Measurements from ENCODE around the gene CDC42EP5. TPM values are rescaled to one million over a fixed set of nuclear protein-coding genes. Genes with fewer than 3 reads are reported as not detected.
"Not testable (repeated sequence)": the region's sequence is repeated elsewhere in the genome, so short reads cannot be mapped to it uniquely, and the experiment has no call there.

Gene CDC42EP5, protein sequence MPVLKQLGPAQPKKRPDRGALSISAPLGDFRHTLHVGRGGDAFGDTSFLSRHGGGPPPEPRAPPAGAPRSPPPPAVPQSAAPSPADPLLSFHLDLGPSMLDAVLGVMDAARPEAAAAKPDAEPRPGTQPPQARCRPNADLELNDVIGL
- total RNA-seq, result not detected

DNA sequence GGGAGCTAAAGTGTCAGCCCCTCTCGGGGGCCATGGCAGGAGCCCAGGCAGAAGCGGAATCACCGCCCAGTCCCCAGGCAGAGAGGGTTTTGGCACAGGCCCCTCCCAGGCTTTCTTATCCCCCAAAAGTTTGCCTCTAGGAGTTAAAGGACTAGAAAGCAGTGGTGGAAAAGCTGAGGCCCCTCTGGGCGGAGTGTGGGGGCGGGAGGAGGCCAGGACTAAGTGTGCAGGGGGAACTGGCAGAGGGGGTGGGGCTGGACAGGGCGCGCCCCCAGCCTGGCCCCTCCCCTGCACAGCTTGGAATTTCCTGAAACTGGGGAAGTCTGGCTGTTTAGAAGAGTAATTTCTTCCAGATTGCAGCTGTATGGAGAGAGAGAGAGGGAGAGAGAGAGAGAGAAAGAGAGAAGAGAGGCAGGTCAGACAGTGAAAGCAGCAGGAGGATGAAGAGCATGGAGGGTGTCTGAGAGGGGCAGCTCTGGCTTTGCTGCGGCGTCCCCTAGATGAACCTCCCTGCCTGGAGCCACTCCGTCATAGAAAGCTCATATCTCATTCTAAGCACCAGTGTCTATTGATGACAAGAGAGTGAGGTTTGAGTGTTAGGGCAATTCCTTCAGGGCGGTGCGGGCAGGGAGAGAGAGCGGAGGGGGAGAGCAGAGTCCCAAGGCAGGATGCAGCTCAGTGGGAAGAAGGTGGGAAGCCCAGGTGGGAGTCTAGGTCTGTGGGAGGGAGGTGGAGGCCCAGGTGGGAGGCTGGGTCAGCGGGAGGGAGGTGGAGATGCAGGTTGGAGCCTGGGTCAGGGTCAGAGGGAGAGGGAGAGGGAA is at the start of gene CDC42EP5:
TSS of gene CDC42EP5 (minus strand) at position 226 of the 821 bp plus-strand sequence. CDS start 7,749 bp downstream, outside the sequence.
- no peaks in the 10 kb centered on the region for H3K36me3 Mint-ChIP-seq (ENCODE audit: low read depth)
- peaks cover 12% of the 10 kb centered on the region for H3K4me1 Mint-ChIP-seq (ENCODE audit: low read depth)
- POLR2A ChIA-PET, result no interaction called here

DNA sequence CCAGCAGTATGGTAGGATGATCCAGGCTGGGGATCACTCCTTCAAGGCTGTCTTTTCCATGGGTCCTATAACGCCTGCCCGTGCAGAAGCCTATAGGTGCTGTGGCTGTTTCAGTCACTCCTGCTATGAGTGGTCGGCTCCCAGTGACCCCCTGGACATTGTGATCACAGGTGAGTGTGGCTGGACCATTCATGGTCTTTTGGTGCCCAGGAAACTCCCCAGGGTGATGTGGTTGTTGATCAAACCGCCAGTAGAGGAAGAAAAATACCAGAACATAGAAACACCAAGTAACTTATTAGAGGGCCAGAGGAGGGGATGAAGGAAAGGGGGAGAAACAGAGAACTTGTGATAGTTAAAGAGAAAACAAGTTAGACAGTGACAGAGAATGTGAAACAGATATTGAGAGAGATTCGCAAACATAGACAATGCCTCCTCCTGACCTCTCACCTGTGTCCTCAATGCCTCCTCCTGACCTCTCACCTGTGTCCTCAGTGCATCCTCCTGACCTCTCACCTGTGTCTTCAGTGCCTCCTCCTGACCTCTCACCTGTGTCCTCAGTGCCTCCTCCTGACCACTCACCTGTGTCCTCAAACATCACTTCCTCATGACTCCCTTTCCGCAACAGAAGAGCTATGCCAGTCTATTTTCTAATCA is 48.9 kb upstream of the CDC42EP5 start:
- peaks cover 5% of the 10 kb centered on the region for H3K27me3 Mint-ChIP-seq (ENCODE audit: low read depth)
- no peak for ATAC-seq
- no peaks in the 10 kb centered on the region for H3K9me3 Mint-ChIP-seq (ENCODE audit: insufficient read depth)
- peaks cover 63% of the 10 kb centered on the region for H3K4me1 Mint-ChIP-seq (ENCODE audit: low read depth)
- POLR2A ChIA-PET, result no interaction called here
- no peak for DNase-seq
- H3K4me3 Mint-ChIP-seq, result peak overlapping the region; percentile 68
- peaks cover 6% of the 10 kb centered on the region for H3K36me3 Mint-ChIP-seq (ENCODE audit: low read depth)
- CTCF ChIA-PET, result no interaction called here
- H3K27ac Mint-ChIP-seq, result peak overlapping the region; percentile 90

More for the DNA sequence above, at the start of gene CDC42EP5:
- Mint-ChIP-seq H3K9me3 (ENCODE audit: insufficient read depth) (no peaks in the 10 kb centered on the region), H3K27ac (no peak within 1 kb of the TSS), H3K4me3 (no peak within 1 kb of the TSS), H3K27me3 (ENCODE audit: low read depth) (peaks cover 55% of the 10 kb centered on the region)
- ATAC-seq (peak; percentile 43), DNase-seq (no peak)
- CTCF ChIA-PET, result interaction anchor here (0.8 to 1.1 kb wide), 2 partner anchors 8 to 199 kb away, joined by 3 to 5 read pairs; no protein-coding TSS in a partner anchor

DNA sequence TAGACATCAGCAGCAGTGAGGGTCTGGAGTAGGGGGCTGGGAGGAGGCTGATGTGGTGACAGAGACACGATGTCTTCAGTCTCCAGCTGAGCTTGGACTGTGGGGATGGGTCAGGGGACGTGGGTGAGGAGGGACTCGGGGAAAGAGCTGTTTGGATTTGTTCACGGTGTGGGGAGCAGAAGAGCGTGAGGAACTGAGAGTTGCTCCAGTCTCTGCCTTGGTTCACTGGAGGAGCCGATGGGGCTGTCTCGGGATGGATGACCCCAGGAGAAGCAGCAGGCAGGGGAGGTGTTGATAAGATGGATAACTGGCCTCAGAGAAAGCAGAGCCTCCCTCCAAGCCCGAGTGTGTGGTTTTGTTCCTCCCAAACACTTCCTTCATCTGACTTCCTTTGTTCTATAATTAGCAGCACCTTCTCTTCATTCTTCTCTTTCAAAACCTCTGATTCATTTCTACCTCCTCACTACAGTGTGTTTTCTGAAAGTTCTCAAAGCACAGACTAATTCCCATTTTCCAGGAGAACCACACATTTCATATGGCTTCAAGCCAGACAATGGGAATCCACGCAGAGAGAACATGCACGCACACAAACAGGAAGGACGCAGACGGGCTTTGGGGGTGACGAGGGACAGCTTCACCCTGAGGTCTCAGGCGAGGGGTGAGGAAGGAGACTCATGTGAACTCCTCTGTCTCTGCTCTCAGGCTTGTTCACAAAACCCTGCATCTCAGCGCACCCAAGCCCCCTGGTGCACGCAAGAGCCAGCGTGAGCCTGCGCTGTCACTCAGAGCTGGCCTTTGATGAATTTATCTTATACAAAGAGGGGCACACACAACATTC is 48.1 kb upstream of the CDC42EP5 start:
- peak overlapping the region; percentile 68 for H3K4me3 Mint-ChIP-seq
- peak overlapping the region; percentile 90 for H3K27ac Mint-ChIP-seq
- peak; percentile 31 for ATAC-seq
- no peaks in the 10 kb centered on the region for H3K9me3 Mint-ChIP-seq (ENCODE audit: insufficient read depth)
- ChIA-PET POLR2A (no interaction called here), CTCF (no interaction called here)
- H3K27me3 Mint-ChIP-seq (ENCODE audit: low read depth), result peaks cover 4% of the 10 kb centered on the region
- peaks cover 63% of the 10 kb centered on the region for H3K4me1 Mint-ChIP-seq (ENCODE audit: low read depth)
- peak; percentile 47 for DNase-seq
- peaks cover 5% of the 10 kb centered on the region for H3K36me3 Mint-ChIP-seq (ENCODE audit: low read depth)

DNA sequence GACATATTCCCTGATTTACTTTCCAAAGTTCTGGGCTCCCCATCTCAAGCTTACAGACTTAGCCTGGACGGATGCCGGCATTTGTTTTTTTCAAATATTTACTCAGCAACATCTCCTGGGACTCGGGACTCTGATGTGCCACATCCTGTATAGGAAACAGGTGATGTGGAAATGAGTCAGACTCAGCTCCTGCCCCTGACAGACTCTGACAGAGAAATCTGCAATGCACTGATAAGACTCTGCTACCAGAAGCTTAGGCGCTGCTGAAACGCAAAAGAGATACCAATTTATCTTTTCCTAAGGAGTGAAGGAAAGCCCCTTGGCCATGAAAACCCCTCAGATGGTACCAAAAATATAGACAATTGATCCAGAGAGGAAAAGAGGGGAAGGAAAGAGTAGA is 45.7 kb upstream of the CDC42EP5 start:
- Mint-ChIP-seq H3K9me3 (ENCODE audit: insufficient read depth) (no peaks in the 10 kb centered on the region), H3K4me1 (ENCODE audit: low read depth) (peaks cover 59% of the 10 kb centered on the region), H3K27me3 (ENCODE audit: low read depth) (peaks cover 5% of the 10 kb centered on the region), H3K36me3 (ENCODE audit: low read depth) (peaks cover 3% of the 10 kb centered on the region), H3K27ac (peak overlapping the region; percentile 85), H3K4me3 (peak overlapping the region; percentile 58)
- peak; percentile 78 for DNase-seq
- POLR2A ChIA-PET, result interaction anchor here (0.8 to 1.0 kb wide), 2 partner anchors 87 to 318 kb away, joined by 3 read pairs; no protein-coding TSS in a partner anchor
- CTCF ChIA-PET, result interaction anchor here (0.9 to 1.3 kb wide), 4 partner anchors 10 to 156 kb away, joined by 4 to 6 read pairs (median 5); no protein-coding TSS in a partner anchor
- ATAC-seq, result peak; percentile 84

DNA sequence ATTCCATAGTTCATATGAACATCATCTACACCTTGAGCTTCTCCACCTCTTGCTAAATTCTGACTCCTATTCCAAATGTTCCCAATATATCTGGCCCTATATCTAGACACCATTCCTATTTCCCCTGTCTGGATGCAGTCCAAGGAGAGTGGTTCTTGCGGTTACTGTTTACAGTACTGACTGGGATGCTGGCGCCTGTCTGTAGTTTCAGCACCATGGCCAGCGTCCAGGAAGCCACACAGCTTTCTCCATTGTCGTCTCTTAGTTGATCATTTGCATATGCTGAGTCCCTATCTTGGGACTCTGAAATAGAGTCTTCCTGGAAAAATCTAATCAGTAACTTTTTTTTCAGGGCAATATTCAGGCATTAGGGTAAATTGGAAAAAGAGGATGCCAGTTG is 44.4 kb upstream of the CDC42EP5 start:
- H3K36me3 Mint-ChIP-seq (ENCODE audit: low read depth), result no peaks in the 10 kb centered on the region
- DNase-seq, result peak; percentile 84
- ChIA-PET POLR2A (no interaction called here), CTCF (interaction anchor here (1.3 kb wide), 1 partner anchor 38 kb away, joined by 3 read pairs; no protein-coding TSS in a partner anchor)
- no peak overlapping the region for H3K4me3 Mint-ChIP-seq
- H3K27me3 Mint-ChIP-seq (ENCODE audit: low read depth), result peaks cover 5% of the 10 kb centered on the region
- ATAC-seq, result peak; percentile 52
- peaks cover 46% of the 10 kb centered on the region for H3K4me1 Mint-ChIP-seq (ENCODE audit: low read depth)
- no peak overlapping the region for H3K27ac Mint-ChIP-seq
- no peaks in the 10 kb centered on the region for H3K9me3 Mint-ChIP-seq (ENCODE audit: insufficient read depth)

DNA sequence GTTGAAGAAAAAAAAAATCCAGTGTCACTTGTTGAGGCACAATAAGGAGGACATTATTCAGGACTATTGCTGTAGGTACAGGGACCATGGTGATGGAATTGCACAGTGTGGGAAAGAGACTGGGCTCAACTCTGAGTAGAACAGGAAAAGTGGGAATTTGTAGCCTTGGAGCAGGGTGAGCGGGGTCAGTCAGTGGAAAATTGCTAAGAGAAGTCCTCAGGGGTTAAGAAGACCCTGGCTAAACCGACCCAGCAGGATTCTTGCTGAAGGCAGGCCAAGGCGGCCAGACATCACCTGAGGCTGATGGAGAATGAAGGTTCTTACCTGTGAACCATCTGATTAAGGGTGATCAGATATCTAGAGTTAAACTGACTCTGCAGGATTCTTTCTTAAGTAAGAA is 42.1 kb upstream of the CDC42EP5 start:
- H3K27ac Mint-ChIP-seq, result no peak overlapping the region
- POLR2A ChIA-PET, result no interaction called here
- H3K27me3 Mint-ChIP-seq (ENCODE audit: low read depth), result peaks cover 5% of the 10 kb centered on the region
- CTCF ChIA-PET, result no interaction called here
- H3K4me3 Mint-ChIP-seq, result no peak overlapping the region
- ATAC-seq, result no peak
- no peaks in the 10 kb centered on the region for H3K9me3 Mint-ChIP-seq (ENCODE audit: insufficient read depth)
- H3K4me1 Mint-ChIP-seq (ENCODE audit: low read depth), result peaks cover 26% of the 10 kb centered on the region
- DNase-seq, result no peak
- H3K36me3 Mint-ChIP-seq (ENCODE audit: low read depth), result no peaks in the 10 kb centered on the region

DNA sequence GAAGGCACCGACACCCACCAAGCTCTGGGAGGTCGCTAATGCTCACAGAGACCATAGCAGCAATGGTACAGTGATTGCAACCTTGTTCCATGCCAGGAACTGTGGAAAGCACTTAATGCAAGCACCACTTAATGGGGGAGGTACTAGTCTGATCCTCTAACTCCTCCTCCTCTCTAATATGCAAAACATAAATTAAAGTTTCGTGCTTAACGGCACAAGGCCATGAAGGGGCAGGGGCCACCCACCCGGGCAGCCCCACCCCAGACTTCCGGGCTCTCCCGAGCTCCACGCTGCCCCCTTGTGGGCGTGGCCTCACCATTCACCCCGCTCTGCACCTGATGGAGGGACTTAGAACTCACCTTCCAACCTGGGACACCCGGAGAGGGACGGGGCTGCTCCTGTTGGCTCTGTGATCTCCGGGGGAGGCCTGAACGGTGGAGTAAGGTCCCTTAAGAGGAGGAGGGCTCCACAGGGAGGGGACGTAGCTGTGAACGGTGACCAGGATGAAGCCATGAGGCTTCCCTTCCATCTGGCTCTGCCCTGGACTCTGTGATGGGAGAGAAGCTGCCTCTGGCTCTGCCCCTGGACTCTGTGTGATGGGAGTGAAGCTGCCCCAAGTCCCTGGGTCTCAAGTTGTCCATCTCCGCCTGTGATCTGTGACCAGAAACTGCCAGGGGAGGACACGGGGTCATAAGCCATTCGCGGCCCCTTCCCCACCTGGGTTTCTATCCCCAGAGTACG is 36.3 kb upstream of the CDC42EP5 start:
- H3K4me3 Mint-ChIP-seq, H3K27ac Mint-ChIP-seq, DNase-seq: not testable (repeated sequence)

DNA sequence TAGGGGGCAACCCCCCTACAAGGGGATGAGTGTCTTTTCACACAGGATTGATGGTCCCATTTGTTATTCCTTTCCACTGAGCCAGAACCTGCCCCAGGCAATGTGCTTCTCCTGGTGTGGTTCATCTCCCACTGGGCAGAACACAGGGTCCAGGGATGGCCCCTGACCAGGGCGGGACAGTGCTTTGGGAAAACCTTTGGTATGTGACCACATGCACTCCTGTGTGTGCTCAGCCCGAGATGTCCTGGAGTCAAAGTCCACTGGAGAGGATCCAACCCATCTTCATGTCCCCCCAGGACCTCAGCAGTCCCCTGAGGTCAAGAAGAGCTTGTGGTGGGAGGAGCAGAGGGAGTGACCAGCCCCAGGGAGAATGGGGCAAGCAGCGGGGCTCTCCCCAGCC is 35.4 kb upstream of the CDC42EP5 start:
- H3K36me3 Mint-ChIP-seq (ENCODE audit: low read depth); ATAC-seq; H3K9me3 Mint-ChIP-seq (ENCODE audit: insufficient read depth); POLR2A ChIA-PET; H3K4me3 Mint-ChIP-seq; CTCF ChIA-PET; H3K27ac Mint-ChIP-seq; H3K27me3 Mint-ChIP-seq (ENCODE audit: low read depth); DNase-seq: not testable (repeated sequence)
- H3K4me1 Mint-ChIP-seq (ENCODE audit: low read depth), result peaks cover 30% of the 10 kb centered on the region

More for the DNA sequence above, 36.3 kb upstream of the CDC42EP5 start:
- H3K27me3 Mint-ChIP-seq (ENCODE audit: low read depth); H3K9me3 Mint-ChIP-seq (ENCODE audit: insufficient read depth); CTCF ChIA-PET; H3K36me3 Mint-ChIP-seq (ENCODE audit: low read depth); POLR2A ChIA-PET: not testable (repeated sequence)
- H3K4me1 Mint-ChIP-seq (ENCODE audit: low read depth), result peaks cover 30% of the 10 kb centered on the region
- ATAC-seq, result peak; percentile 74

DNA sequence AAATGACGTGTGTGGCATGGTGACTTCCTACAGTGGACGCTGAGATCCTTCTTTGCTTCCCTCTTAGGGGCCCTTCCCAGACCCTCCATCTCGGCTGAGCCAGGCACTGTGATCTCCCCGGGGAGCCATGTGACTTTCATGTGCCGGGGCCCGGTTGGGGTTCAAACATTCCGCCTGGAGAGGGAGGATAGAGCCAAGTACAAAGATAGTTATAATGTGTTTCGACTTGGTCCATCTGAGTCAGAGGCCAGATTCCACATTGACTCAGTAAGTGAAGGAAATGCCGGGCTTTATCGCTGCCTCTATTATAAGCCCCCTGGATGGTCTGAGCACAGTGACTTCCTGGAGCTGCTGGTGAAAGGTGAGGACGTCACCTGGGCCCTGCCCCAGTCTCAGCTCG is 34.7 kb upstream of the CDC42EP5 start:
- Mint-ChIP-seq H3K27me3 (ENCODE audit: low read depth) (no peaks in the 10 kb centered on the region), H3K27ac (peak overlapping the region; percentile 9), H3K4me3 (no peak overlapping the region), H3K4me1 (ENCODE audit: low read depth) (peaks cover 32% of the 10 kb centered on the region), H3K36me3 (ENCODE audit: low read depth) (peaks cover 3% of the 10 kb centered on the region), H3K9me3 (ENCODE audit: insufficient read depth) (no peaks in the 10 kb centered on the region)
- POLR2A ChIA-PET, result no interaction called here
- ATAC-seq (no peak), DNase-seq (no peak)
- CTCF ChIA-PET, result no interaction called here

DNA sequence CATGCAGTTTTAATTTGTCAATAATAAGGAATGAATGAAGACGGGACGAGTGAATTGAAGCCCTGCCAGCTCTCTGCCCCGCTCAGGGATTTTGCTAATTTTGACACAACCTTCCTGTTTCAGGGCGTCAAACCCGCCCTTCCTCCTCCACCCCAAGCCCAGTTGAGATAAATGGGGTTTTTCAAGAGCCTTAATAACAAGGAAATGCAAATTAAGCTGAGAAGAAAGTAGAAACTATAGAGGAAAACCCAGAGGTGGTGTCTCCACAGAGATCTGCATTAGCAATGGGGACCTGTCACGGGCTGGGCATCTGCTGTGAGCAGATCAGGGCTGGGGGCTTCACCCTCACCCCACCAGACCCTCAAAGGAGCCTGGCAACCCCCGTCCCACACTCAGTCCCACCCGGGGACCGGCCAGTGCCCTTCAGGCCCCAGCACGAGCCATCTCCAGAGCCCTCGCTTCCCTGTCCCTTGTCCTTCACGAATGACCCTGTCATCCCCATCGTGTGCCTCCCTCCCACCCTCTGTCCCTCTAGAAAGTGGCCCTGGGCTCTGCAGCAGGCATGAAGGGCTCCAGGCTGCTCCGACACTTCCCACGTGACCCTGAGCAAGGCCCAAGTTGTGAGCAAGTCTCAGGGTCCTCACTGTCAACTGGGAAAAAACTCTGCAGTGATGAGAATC is 34.1 kb upstream of the CDC42EP5 start:
- H3K4me3 Mint-ChIP-seq; DNase-seq; H3K9me3 Mint-ChIP-seq (ENCODE audit: insufficient read depth); ATAC-seq; H3K27me3 Mint-ChIP-seq (ENCODE audit: low read depth); POLR2A ChIA-PET; H3K36me3 Mint-ChIP-seq (ENCODE audit: low read depth): not testable (repeated sequence)
- peaks cover 39% of the 10 kb centered on the region for H3K4me1 Mint-ChIP-seq (ENCODE audit: low read depth)
- peak overlapping the region; percentile 9 for H3K27ac Mint-ChIP-seq
- CTCF ChIA-PET, result interaction anchor here (1.7 kb wide), 1 partner anchor 26 kb away, joined by 5 read pairs; no protein-coding TSS in a partner anchor

Data from activated CD8-positive, alpha-beta T cell treated with anti-CD3 and anti-CD28 coated beads, Interleukin-2, amount 10 ng/mL, durations not matched to agents 7 days and 5 days (primary cell).